Measurements from ENCODE around the gene PLSCR3.

- TF ChIP-seq CTCF (IDR thresholded peaks at IDR 0.05), result no peak
- TF ChIP-seq EP300 (IDR thresholded peaks at IDR 0.05), result no peak
- no peak for TF ChIP-seq POLR2AphosphoS5 (IDR thresholded peaks at IDR 0.05)
- TF ChIP-seq POLR2A (IDR thresholded peaks at IDR 0.05), result no peak
Observed at GRCh38 chr17:7419819-7420610, 25.7 kb upstream of the PLSCR3 start, which contains the start of gene SPEM1.
